Endothelial cell of umbilical vein (primary cell): ENCODE results near the gene GTSE1. TPM values are rescaled to one million over a fixed set of nuclear protein-coding genes. Genes with fewer than 3 reads are reported as not detected.

Experiments
- BruUV-seq: library from RNA; stranded (reverse); fragments of 400-500 nt; replicated peaks from 2 replicates; lab custom pipeline; 2021; lab: Mats Ljungman, UMichigan
- CTCF ChIA-PET: fragments of 300-600, 350-600 bp; sonication (Branson Sonifier 250); formaldehyde crosslinking; loops from one replicate; lab custom pipeline; 2021; ENCODE audit warnings: antibody characterized with exemption, inconsistent platforms; lab: Charles Lee
- POLR2A ChIA-PET: fragments of 300-600, 350-600 bp; sonication (Branson Sonifier 250); formaldehyde crosslinking; loops from one replicate; lab custom pipeline; 2021; ENCODE audit warnings: antibody characterized with exemption, inconsistent platforms; lab: Charles Lee
- DNase-seq: peaks from one replicate; pipeline ENCODE4 v3.0.0-alpha.2; 2011; ENCODE audit warnings: low read depth, low spot score
- FAIRE-seq: peaks from 2 replicates; lab custom pipeline; 2011; peaks lifted over from hg19 to GRCh38; lab: Jason Lieb, UNC
- H2AFZ ChIP-seq: 2 replicates; pipeline ENCODE4 v1.6.0; 2012; ENCODE audit warnings: low read depth, low read length, control low read depth, inconsistent platforms
- H3K27ac ChIP-seq: 2 replicates; pipeline ENCODE4 v1.5.1; 2011; ENCODE audit warnings: low read depth, mild to moderate bottlenecking, control low read depth, low read length, moderate library complexity; ENCODE audit not compliant: insufficient read depth
- H3K27me3 ChIP-seq, 2 experiments: 2 replicates each; pipeline versions ENCODE4 v1.6.0 to v1.6.1; 2011; ENCODE audit warnings: low read length in 2 of 2, mixed read lengths in 1 of 2; ENCODE audit not compliant: control insufficient read depth in 2 of 2, insufficient read depth in 2 of 2
- H3K36me3 ChIP-seq, 2 experiments: 2 replicates in 1 of 2; 3 replicates in 1 of 2; pipeline ENCODE4 v1.5.1; 2011; ENCODE audit warnings: low read length in 2 of 2, mild to moderate bottlenecking in 1 of 2, moderate library complexity in 1 of 2; ENCODE audit not compliant: control insufficient read depth in 2 of 2, insufficient read depth in 2 of 2; ENCODE audit errors: extremely low read depth in 1 of 2
- H3K4me1 ChIP-seq: 3 replicates; pipeline ENCODE4 v1.5.1; 2011; ENCODE audit warnings: mild to moderate bottlenecking, low read length; ENCODE audit not compliant: control insufficient read depth, insufficient read depth; ENCODE audit errors: extremely low read depth
- H3K4me2 ChIP-seq: 2 replicates; pipeline ENCODE4 v1.6.1; 2011; ENCODE audit warnings: low read length, control low read depth, mixed read lengths; ENCODE audit not compliant: insufficient read depth
- H3K4me3 ChIP-seq, 3 experiments: fragments of 200-600 bp in 1 of 3; sonication (generic), shearing (Covaris generic) in 1 of 3; replicated peaks in 1 of 3; 2 replicates each; pipeline ENCODE4 v1.5.1; 2011 to 2016; ENCODE audit warnings: control low read depth in 3 of 3, low read length in 3 of 3, mild to moderate bottlenecking in 2 of 3, inconsistent platforms in 1 of 3, low read depth in 1 of 3, moderate library complexity in 1 of 3; ENCODE audit not compliant: insufficient read depth in 1 of 3
- H3K79me2 ChIP-seq: 2 replicates; pipeline ENCODE4 v1.6.0; 2012; ENCODE audit warnings: low read length, inconsistent platforms; ENCODE audit not compliant: control insufficient read depth, insufficient read depth
- H3K9ac ChIP-seq: replicated peaks from 2 replicates; pipeline ENCODE3; 2011; ENCODE audit warnings: low read length, control low read depth; ENCODE audit not compliant: insufficient read depth; ENCODE audit errors: extremely low read depth
- H3K9me1 ChIP-seq: replicated peaks from 3 replicates; pipeline ENCODE4 v1.6.0; 2011; ENCODE audit warnings: mild to moderate bottlenecking, low read length; ENCODE audit not compliant: control insufficient read depth, insufficient read depth; ENCODE audit errors: extremely low read depth
- H3K9me3 ChIP-seq: replicated peaks from 2 replicates; pipeline ENCODE4 v1.5.1; 2012; ENCODE audit warnings: low read length, inconsistent platforms; ENCODE audit not compliant: control insufficient read depth, insufficient read depth
- H4K20me1 ChIP-seq: replicated peaks from 2 replicates; pipeline ENCODE3; 2011; ENCODE audit warnings: mild to moderate bottlenecking, low read length; ENCODE audit not compliant: control insufficient read depth, insufficient read depth; ENCODE audit errors: extremely low read depth
- CTCF ChIP-seq, 2 donors: IDR thresholded peaks; 1 replicate in 1 of 2; 2 replicates in 1 of 2; pipeline ENCODE4 v1.5.1; 2011; ENCODE audit warnings: low read length in 2 of 2, mild to moderate bottlenecking in 2 of 2, moderate library complexity in 2 of 2, control low read depth in 1 of 2, inconsistent platforms in 1 of 2, low read depth in 1 of 2; ENCODE audit not compliant: insufficient read depth in 1 of 2; ENCODE audit errors: extremely low read depth in 1 of 2
- EZH2 ChIP-seq: IDR thresholded peaks from 2 replicates; pipeline ENCODE4 v1.6.1; 2012; ENCODE audit warnings: borderline replicate concordance, low read depth, mild to moderate bottlenecking, moderate library complexity, low read length, inconsistent platforms; ENCODE audit not compliant: severe bottlenecking
- FOS ChIP-seq: IDR thresholded peaks from 2 replicates; pipeline ENCODE4 v1.6.1; 2011; ENCODE audit warnings: mild to moderate bottlenecking, low read length, moderate library complexity, borderline replicate concordance; ENCODE audit not compliant: insufficient read depth
- GATA2 ChIP-seq: IDR thresholded peaks from 2 replicates; pipeline ENCODE4 v1.7.0; 2011; ENCODE audit warnings: low read depth, mild to moderate bottlenecking, moderate library complexity, mixed read lengths, low read length; ENCODE audit not compliant: insufficient read length, insufficient read depth
- JUN ChIP-seq: IDR thresholded peaks from 2 replicates; pipeline ENCODE4 v1.6.1; 2011; ENCODE audit warnings: borderline replicate concordance, low read depth; ENCODE audit not compliant: insufficient read length, insufficient read depth
- MAX ChIP-seq: IDR thresholded peaks from 2 replicates; pipeline ENCODE4 v1.6.1; 2011; ENCODE audit not compliant: insufficient read depth, insufficient read length
- MYC ChIP-seq: IDR thresholded peaks from one replicate; pipeline ENCODE4 v1.6.1; 2011; ENCODE audit warnings: mild to moderate bottlenecking, low read depth, low read length
- POLR2A ChIP-seq: IDR thresholded peaks from 2 replicates; pipeline ENCODE4 v1.6.1; 2012; ENCODE audit warnings: low read depth, mild to moderate bottlenecking, control low read depth, low read length
- POLR2AphosphoS5 ChIP-seq: IDR thresholded peaks from 2 replicates; pipeline ENCODE4 v1.6.1; 2012; ENCODE audit warnings: low read depth, mild to moderate bottlenecking, control low read depth, low read length, moderate library complexity; ENCODE audit not compliant: insufficient read depth
- dilution Hi-C: fragments of 300-500 bp; cut with MboI; formaldehyde crosslinking; loops from one replicate; pipeline ENCODE4 v1.15.0; 2019; ENCODE audit warnings: low sequenced_read_pairs; ENCODE audit not compliant: extremely low pct_ligation_motif_present
- intact Hi-C: fragments of 100-400 bp; cut with micrococcal nuclease; formaldehyde crosslinking; loops from one replicate; pipeline ENCODE4 v1.10.0; 2022
- polyA plus RNA-seq, 4 experiments: library from polyadenylated mRNA; depleted of rRNA in 3 of 4; stranded (reverse) in 3 of 4; unstranded in 1 of 4; fragments of >200 nt; gene quantifications; 2 replicates each; pipeline versions ENCODE4 v1.2.1 to v1.2.3, GENCODE V29; 2011 to 2012; ENCODE audit warnings: missing spikeins in 1 of 4
- total RNA-seq: library from RNA; stranded (reverse); gene quantifications from 2 replicates; pipeline ENCODE4 v1.2.3, GENCODE V29; 2021

Gene GTSE1
- total and polyA plus RNA-seq, 2 donors (not counting 3 experiments of a cell fraction or from before 2014, with no cell fraction given): 25.9 to 57.2 TPM

DNA sequence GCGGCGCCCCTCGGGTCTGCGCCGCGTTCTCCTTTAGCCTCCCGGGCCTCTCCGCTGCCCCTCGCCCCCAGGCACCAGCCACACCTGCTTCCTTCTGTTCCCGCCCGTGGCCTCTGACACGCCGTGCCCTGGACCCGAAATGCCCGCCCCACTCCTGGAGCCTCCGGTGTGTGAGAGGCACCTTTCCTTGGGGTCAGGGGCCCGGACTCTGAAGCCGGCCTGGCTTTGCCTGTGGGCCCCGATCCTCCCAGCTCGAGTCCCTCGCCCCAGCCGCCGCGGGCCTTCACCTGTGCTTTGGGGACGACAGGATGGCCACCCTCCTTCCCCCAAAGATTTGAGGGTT lies 45.9 kb upstream of the GTSE1 start:
- Histone ChIP-seq H3K4me3 (peak overlapping the region; percentile 55 to 88 (median 67)), H3K4me1 (peaks cover 6% of the 10 kb centered on the region), H3K79me2 (peaks cover 1% of the 10 kb centered on the region), H4K20me1 (no peaks in the 10 kb centered on the region), H3K27ac (no peak overlapping the region), H3K36me3 (no peaks in the 10 kb centered on the region), H3K4me2 (peak overlapping the region; percentile 79), H3K27me3 (no peaks in the 10 kb centered on the region), H2AFZ (peak overlapping the region; percentile 97), H3K9ac (peak overlapping the region; percentile 83), H3K9me3 (no peaks in the 10 kb centered on the region), H3K9me1 (no peaks in the 10 kb centered on the region)
- FAIRE-seq (no peak), DNase-seq (no peak)
- no TSS peak for BruUV-seq
- TF ChIP-seq MYC (no peak), GATA2 (no peak), POLR2A (no peak), EZH2 (no peak), JUN (no peak), POLR2AphosphoS5 (no peak), CTCF (IDR thresholded peaks at IDR 0.05; ENCODE audit: extremely low read depth in 1 of 2, insufficient read depth in 1 of 2, low read depth in 1 of 2, low read length in 2 of 2) (no peak), MAX (no peak), FOS (no peak)
- intact Hi-C loops (loop anchor here (1.0 to 5.0 kb wide), 3 partner anchors 17 to 101 kb away; partner anchors contain the start of gene GTSE1), dilution Hi-C loops (no loop called here)
- CTCF ChIA-PET: interaction anchor here (0.9 to 1.8 kb wide), 7 partner anchors 11 to 128 kb away, joined by 3 to 11 read pairs (median 3); partner anchors contain the start of genes GTSE1, PKDREJ and TTC38
- POLR2A ChIA-PET: interaction anchor here (0.9 to 1.3 kb wide), 2 partner anchors 17 to 30 kb away, joined by 4 to 6 read pairs; partner anchors contain the start of gene TTC38
